ENCODE results near the gene ABCC3. TPM values are rescaled to one million over a fixed set of nuclear protein-coding genes. Genes with fewer than 3 reads are reported as not detected.
"Not testable (repeated sequence)": the region's sequence is repeated elsewhere in the genome, so short reads cannot be mapped to it uniquely, and the experiment has no call there.

The ABCC3 gene
- total RNA-seq, 1 experiment from 2014 or later: 14.3 TPM

DNA sequence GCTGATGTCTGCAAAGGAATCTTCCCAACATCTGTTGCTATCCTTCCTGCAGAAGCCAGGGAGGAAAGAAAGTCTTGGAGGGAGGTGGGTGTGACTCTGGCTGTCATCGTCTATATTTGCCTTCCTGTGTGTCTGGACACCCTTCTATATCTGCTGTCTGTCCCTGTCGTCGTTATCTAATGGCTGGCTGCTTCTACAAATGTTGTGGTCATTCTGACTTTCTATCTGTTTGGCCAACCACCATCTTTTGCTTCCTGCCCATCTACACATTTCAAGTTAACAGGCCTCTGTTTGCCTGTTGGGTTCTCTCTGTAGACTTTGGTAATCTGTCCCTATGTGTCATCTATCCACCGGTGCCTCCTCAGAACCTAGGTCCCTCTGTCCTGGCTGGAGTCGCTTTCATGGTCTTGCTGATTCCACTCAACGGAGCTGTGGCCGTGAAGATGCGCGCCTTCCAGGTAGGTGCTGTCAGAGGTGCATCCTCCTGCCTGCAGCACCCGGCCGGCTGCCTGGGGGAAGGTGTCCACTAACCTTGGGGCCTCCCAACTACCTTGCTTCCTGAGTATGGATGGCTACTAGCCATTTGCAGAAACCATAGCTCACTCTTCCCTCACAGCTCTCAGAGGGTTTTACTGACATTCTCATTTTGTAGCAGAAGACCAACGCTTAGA, 30.2 kb downstream of the ABCC3 start:
- no peak for DNase-seq (ENCODE audit: low read depth)

DNA sequence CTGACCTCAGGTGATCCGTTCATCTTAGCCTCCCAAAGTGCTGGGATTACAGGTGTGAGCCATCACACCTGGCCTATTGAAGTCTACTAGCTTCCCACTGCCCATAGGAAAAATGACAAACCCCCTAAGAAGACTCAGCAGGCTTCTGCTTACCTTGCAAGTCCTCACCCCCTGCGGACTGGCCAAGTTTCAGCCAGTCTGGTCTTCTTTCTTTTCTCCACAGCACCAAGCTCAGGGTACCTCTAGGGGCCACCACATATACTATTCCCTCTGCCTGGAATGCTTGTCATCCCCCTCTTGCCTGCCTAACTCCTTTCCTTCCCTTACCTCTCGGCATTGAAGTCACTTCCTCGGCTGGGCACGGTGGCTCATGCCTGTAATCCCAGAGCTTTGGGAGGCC, 31.2 kb downstream of the ABCC3 start:
- no peak for DNase-seq (ENCODE audit: low read depth)

DNA sequence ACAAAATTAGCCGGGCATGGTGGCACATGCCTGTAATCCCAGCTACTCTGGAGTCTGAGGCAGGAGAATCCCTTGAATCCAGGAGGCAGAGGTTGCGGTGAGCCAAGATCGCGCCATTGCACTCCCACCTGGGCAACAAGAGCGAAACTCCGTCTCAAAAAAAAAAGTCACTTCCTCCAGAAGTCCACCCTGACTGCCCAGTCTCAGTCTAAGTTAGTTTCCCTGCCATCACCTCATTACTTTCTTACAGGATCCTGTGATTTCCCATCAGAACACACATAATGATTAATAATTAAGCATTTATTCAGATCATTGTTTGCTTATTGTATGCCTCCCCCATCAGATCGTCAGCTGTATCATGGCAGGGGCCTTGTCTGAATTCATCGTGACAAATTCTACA, 31.6 kb downstream of the ABCC3 start:
- DNase-seq (ENCODE audit: low read depth): no peak

DNA sequence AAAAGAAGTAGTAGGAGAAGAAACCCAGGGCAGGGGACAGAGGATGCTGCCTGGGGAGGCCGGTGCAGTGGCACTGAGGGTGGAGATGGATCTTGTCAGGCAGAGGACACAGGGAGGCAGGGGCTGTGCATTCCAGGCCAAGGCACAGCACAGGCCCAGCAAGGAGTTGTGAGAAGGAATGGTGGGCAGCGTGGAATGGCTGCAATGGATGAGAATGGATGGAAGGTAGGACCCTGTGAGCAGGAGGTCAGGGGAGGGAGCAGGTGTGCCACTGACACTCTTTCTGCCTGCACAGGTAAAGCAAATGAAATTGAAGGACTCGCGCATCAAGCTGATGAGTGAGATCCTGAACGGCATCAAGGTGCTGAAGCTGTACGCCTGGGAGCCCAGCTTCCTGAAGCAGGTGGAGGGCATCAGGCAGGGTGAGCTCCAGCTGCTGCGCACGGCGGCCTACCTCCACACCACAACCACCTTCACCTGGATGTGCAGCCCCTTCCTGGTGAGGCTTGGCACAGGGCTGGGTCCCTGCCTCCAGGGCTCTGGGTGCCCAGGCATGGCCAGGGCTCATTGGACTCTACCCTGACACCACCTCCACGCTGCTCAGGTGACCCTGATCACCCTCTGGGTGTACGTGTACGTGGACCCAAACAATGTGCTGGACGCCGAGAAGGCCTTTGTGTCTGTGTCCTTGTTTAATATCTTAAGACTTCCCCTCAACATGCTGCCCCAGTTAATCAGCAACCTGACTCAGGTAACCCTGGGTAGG, 32.8 kb downstream of the ABCC3 start:
- no peak for DNase-seq (ENCODE audit: low read depth)

DNA sequence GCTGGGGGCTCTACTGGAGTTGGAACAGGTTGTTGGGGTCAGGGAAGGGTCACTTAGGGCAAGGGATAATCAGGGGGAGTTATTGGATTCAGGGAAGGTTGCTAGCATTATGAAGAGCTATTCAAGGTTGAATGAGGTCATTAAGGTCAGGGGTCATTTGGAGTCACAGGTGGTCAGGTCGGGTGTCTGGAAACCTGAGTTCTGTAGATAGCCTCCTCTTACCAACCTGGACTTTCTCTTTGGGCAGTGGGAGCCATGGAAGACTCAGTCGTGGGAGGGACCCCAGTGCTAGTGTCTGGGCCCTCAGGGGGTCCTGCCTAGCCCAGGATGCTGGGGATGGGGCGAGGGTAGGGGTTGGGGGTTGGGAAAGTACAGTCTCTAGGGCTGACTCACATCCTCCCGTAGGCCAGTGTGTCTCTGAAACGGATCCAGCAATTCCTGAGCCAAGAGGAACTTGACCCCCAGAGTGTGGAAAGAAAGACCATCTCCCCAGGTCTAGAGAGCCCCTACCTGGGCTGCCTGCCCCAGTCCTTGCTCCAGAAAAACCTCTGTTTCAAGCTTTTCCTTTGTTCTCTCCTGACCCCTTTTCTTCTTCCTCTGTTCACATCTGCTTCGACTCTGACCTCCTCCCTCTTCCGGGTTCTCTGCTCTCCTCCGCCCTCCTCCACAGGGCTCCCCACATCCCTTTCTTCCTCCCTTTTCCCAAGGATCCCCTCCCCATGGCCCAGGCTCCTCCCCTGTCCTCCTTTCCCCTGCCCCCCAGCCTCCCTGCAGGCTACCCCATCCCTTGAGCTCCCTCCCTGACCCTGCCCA, 33.5 kb downstream of the ABCC3 start:
- peak; percentile 70 for DNase-seq (ENCODE audit: low read depth)

DNA sequence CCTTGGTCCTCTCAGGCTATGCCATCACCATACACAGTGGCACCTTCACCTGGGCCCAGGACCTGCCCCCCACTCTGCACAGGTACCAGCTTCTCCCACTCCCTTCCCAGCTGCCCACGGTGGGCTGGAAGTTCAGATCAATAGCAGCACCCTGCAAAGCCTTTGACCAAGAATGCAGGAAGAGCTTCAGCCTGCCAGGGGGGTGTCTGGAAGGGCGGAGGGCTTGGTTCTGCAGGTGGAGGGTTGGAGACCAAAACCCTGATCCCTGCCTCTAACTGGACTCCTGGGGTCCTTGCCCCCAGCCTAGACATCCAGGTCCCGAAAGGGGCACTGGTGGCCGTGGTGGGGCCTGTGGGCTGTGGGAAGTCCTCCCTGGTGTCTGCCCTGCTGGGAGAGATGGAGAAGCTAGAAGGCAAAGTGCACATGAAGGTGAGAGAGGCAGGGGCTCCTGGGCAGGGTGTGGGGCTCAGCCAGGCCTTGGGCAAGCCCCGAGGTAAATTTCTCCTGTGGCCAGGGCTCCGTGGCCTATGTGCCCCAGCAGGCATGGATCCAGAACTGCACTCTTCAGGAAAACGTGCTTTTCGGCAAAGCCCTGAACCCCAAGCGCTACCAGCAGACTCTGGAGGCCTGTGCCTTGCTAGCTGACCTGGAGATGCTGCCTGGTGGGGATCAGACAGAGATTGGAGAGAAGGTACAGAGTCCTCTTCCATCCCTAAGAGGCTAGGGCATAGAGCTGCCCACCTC, 34.3 kb downstream of the ABCC3 start:
- DNase-seq (ENCODE audit: low read depth): no peak

DNA sequence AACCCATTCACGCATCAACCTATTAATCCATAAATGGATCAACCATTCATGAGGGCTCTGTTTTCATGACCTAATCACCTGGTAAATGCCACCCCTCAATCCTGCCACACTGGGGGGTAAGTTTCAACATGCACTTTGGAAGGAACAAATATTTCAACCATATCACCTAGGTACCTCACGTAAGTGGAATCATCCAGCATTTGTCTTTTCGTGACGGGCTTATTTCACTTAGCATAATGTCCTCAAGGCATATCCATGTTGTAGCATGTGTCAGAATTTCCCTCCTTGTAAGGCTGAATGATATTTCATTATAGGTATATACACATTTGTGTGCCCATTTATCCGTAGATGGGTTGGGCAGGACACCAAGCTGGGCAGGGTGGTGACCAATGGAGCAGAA, 37.4 kb downstream of the ABCC3 start:
- no peak for DNase-seq (ENCODE audit: low read depth)

DNA sequence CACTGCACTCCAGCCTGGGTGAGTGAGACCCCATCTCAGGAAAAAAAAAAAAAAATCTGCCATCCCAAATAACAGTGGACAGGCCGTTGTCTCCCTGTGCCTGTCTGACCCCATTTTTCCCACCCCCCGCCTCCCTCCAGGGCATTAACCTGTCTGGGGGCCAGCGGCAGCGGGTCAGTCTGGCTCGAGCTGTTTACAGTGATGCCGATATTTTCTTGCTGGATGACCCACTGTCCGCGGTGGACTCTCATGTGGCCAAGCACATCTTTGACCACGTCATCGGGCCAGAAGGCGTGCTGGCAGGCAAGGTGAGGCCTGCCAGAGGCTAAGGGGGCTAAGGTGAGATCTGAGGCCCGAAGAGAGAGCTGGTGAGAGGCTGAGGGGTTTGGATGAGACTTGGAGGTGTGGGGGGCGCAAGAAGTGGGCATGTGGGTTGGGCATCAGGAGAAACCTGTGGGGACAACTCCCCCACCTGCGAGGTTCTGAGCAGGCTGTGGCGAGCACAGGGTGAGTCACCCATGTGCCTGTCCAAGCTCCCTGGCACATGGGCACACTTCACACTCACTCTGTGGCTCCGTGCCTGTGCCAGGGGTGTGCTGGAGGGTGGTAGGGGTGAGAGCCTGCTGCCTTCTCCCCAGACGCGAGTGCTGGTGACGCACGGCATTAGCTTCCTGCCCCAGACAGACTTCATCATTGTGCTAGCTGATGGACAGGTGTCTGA, 38.3 kb downstream of the ABCC3 start:
- peak; percentile 34 for DNase-seq (ENCODE audit: low read depth)

DNA sequence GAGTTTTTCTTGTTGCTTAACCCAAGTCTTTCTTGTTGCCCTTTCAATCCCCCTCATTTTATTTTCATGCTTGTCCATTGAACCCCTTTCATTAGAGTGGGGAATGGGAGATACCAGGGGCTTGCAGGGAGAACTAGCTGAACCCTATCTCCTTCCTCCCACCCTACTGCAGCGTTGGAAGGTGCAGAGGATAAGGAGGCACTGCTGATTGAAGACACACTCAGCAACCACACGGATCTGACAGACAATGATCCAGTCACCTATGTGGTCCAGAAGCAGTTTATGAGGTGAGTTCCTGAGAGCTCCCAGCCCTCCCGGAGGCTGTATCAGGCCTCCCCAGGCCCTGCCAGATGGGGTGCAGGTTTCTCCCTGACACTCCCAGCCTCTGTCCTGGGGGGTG, 40.5 kb downstream of the ABCC3 start:
- DNase-seq (ENCODE audit: low read depth): no peak

DNA sequence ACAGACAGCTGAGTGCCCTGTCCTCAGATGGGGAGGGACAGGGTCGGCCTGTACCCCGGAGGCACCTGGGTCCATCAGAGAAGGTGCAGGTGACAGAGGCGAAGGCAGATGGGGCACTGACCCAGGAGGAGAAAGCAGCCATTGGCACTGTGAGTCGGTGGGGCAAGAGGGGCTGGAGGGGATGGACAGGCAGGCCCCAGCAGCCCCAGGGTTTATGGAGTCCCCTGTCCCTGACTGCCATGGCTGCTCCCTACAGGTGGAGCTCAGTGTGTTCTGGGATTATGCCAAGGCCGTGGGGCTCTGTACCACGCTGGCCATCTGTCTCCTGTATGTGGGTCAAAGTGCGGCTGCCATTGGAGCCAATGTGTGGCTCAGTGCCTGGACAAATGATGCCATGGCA, 40.9 kb downstream of the ABCC3 start:
- no peak for DNase-seq (ENCODE audit: low read depth)

DNA sequence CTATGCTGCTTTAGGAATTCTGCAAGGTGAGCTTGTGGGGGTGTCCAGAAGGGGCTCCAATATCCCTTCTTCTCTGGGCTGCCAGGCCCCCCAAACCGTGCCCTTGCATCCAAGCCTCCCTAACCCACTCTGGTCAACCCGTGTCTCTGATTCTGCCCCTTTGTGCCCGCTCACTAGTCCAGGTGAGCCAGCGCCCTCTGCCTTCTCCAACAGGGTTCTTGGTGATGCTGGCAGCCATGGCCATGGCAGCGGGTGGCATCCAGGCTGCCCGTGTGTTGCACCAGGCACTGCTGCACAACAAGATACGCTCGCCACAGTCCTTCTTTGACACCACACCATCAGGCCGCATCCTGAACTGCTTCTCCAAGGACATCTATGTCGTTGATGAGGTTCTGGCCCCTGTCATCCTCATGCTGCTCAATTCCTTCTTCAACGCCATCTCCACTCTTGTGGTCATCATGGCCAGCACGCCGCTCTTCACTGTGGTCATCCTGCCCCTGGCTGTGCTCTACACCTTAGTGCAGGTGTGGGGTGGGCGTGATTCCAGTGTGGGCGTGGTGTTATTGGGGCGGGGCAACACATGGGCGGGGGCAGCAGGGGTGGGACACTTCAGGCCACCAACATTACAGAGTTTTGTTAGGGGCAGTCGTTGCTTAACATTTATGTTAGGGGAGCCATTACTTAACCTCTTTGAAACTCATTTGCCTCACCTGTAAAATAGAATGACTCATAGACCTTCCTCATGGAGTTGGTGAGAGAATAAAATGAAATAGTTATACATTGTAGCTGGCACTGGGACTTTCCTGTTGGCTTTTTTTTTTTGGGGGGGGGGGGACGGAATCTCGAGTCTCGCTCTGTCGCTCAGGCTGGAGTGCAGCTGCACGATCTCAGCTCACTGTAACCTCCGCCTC, 41.6 kb downstream of the ABCC3 start:
- no peak for DNase-seq (ENCODE audit: low read depth)

DNA sequence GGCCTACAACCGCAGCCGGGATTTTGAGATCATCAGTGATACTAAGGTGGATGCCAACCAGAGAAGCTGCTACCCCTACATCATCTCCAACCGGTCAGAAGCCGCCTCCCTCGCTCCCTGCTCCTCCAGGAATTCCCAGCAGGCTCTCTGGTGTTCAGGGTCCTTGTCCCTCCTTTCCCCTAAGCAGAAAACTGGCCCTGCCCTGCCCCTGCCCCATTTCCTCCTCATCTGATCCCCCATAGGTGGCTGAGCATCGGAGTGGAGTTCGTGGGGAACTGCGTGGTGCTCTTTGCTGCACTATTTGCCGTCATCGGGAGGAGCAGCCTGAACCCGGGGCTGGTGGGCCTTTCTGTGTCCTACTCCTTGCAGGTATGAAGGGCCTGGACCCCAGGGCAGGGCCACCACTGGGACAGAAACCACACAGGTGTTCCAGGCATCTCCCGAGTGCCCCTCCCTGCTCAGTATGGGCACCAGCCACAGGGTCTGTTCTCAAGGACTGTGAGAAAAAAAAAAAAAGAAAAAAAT, 43.2 kb downstream of the ABCC3 start:
- DNase-seq (ENCODE audit: low read depth): no peak

DNA sequence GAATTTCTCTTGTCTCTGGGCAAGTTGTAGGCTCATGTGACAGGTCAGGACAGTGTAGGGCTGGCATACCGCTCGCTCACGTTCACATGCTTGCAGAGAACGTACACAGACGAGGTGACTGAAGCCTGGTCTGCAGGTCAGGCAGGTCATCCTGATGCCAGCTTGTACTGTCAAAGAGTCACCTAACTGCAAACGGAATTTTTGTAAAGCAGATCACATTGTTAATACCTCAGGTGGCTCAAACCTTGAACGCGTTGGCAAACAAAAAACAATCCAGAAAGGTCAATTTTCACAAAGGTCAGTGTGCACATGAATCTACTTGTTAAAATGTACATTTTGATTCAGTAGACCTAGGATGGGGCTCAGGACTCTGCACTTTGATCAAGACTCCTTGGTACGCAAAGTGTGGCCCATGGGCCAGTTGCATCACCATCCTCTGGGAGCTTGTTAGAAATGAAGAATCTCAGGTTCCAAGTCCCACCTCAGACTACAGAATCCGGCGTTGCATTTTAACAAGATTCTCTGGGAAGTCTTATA, 44.4 kb downstream of the ABCC3 start:
- DNase-seq (ENCODE audit: low read depth): no peak

DNA sequence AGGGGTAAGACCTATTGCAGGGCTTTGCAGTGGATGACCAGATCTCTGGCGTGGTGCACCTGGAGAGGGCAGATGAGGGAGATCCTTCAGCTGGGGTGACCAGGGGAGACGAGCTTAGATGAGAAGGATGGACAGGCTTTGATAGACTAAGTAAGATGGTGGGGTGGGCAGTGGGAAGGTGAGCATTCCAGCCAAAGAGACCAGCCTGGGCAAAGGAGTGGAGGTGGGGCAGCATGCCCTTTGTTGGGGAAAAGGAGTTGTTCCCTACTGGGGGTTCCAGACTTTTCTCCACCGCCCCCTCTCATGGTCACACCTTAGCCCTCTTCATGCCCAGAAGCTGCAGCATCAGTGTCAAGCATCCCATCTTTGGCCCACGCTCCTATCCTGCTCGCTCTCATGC, 45.4 kb downstream of the ABCC3 start:
- no peak for DNase-seq (ENCODE audit: low read depth)

DNA sequence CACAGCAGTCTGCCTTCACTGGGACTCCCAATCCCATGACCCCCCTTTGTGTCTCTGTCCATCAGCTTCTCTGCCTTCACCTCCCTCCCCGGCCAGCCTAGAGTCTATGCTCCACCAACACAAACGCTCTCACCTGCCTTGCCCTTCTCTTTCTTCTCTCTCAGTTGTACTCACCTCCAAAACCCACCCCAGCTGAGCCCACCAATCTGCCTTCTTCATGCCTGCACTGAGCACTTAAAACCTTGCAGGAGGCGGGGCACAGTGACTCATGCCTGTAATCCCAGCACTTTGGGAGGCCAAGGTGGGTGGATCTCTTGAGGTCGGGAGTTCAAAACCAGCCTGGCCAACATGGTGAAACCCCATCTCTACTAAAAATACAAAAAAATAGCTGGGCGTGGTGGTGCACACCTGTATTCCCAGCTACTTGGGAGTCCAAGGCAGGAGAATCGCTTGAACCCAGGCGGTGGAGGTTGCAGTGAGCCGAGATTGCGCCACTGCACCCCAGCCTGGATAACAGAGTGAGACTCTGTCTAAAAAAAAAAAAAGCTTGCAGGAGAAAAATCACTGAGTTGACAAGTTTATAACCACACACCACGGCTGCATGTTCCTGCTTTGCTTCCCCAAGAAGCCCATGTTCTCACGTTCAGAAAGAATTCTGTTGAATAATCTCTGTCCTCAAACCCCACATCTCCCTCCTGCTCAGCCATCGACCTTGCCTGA, 46.0 kb downstream of the ABCC3 start:
- DNase-seq (ENCODE audit: low read depth): not testable (repeated sequence)

DNA sequence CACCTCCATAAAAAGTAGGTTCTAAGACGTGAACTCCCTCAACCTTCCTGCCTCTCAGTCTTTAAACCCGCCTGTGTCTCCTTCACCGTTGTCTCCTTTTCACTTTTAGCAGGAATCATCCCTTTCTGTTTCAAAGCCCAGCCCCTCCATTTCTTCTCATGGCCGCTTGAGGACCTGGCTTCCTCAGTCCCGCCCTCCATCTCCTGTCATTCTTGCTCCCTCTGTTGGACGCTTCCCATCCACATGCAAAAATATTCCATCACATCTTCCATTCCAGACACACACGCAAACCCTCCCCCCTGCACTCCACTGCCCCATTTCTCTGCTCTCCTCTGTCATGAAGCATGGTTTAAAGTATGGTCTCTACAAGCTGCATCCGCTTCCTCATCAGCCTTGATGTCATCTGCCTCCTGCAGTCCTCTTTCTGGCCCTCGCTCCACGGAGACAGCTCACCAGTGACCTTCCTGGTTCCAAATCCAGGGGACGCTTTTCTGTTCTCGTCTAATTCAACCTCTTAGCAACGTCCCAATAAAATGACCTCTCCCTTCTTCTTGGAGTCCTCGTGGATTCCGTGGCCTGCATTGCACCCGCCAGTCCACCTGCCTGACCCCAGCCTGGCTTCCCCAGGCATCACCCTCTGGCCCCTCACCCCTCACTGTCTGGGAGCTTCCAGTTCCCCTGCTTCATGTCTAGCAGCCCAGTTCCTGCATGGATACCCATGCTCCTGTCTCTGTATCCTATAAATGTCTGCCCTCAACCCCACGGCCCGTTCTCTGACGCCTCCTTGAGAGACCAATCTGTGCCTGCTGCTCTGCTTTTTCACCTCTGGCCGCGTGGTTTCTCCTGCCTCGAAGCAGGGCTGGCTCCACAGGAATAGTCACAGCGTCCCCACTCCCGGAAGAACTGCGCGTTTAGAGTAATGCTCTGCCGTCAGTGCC, 46.9 kb downstream of the ABCC3 start:
- peak; percentile 78 for DNase-seq (ENCODE audit: low read depth)

DNA sequence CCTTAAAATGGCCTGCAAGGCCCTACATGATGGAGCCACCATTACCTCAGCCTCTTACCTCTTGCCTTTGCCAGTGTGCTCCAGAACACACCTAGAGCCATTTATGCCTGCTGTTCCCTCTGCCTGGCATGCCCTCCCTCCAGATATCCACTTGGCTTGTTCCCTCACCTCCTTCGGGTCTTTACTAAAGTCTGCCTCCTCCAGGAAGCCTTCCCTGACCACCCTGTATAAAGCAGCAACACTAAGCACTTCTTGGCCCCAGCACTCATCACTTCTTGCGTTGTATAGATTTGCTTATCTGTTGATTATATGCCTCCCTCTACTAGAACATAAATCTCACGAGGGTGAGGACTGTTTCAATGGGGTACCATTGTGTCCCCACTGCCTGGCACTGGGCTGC, 47.8 kb downstream of the ABCC3 start:
- DNase-seq (ENCODE audit: low read depth): no peak

DNA sequence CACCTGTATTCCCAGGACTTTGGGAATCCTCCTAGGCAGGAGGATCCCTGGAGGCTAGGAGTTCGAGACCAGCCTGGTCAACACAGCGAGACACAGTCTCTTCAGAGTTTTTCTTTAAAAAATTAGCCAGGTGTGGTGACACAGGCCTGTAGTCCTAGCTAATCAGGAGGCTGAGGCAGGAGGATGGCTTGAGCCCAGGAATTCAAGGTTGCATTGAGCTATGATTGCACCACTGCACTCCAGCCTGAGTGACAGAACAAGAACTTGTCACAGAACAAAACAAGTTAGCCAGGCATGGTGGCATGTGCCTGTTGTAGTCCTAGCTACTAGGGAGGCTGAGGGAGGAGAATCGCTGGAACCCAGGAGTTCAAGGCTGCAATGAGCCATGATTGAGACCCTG, 48.3 kb downstream of the ABCC3 start:
- no peak for DNase-seq (ENCODE audit: low read depth)

Measured in Daoy (cell line).